GM12874 (cell line): ENCODE data around the gene MRPL55.
A peak's percentile ranks its signal among the peaks of the same experiment; 100 is the strongest.

Experiments used
- TF ChIP-seq, protein P1 (sequence below): IDR thresholded peaks from 2 replicates; pipeline ENCODE4 v1.5.1; 2011; ENCODE audit warnings: low read depth, mild to moderate bottlenecking, control low read depth, low read length, moderate library complexity; ENCODE audit not compliant: insufficient read depth

Gene MRPL55

GRCh38 chr1:228141226-228142044 lies 32.3 kb upstream of the MRPL55 start:
- TF ChIP-seq, protein P1, sequence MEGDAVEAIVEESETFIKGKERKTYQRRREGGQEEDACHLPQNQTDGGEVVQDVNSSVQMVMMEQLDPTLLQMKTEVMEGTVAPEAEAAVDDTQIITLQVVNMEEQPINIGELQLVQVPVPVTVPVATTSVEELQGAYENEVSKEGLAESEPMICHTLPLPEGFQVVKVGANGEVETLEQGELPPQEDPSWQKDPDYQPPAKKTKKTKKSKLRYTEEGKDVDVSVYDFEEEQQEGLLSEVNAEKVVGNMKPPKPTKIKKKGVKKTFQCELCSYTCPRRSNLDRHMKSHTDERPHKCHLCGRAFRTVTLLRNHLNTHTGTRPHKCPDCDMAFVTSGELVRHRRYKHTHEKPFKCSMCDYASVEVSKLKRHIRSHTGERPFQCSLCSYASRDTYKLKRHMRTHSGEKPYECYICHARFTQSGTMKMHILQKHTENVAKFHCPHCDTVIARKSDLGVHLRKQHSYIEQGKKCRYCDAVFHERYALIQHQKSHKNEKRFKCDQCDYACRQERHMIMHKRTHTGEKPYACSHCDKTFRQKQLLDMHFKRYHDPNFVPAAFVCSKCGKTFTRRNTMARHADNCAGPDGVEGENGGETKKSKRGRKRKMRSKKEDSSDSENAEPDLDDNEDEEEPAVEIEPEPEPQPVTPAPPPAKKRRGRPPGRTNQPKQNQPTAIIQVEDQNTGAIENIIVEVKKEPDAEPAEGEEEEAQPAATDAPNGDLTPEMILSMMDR, result no peak

- TF ChIP-seq, protein P1, result no peak
These were observed 31.7 kb upstream of the MRPL55 start for GRCh38 chr1:228140724-228141225.

DNA sequence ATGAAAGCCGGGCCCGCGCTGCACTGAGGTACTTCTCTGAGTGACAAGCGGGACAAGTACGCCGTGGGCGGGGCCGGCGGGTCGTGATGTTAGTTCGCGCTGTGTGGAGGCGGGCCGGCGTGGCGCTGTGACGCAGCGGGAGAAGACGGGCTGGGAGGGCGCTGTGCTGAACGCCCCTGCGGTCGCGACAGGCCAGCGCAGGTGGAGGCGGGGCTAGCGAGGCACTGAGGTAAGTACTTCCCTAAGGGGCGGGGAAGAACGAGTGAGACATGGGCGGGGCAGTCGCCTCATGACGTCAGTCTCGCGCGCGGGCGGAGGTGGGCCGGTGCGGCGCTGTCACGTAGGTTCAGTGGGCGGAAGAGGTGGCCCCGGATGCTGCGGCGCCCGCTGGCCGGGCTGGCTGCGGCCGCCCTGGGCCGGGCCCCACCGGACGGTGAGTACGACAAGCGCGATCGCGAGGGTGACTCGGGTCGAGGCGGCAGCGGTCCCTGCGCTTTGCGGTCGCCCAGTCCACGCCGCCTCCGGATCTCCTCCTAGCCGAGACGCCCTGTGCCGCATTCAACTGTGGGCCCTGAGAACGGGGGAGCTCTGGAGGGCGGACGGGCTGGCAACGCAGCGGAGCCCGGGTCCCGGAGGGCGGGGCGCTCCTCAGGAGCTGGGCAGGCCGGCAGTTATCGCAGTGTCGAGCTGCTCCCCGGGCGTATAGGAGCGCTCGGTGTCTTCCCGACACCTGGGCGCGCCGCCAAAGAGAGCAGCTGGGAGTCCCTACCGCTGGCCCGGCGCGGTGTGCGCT lies 31.0 kb upstream of the MRPL55 start, which contains the start of gene GUK1:
GUK1 (plus strand) TSS at position 349 of the 793 bp plus-strand sequence; CDS start at position 373, 24 bp downstream.
- TF ChIP-seq, protein P1, result 0 out of 2 replicates have a peak, but pooled peaks have one; percentile 2

DNA sequence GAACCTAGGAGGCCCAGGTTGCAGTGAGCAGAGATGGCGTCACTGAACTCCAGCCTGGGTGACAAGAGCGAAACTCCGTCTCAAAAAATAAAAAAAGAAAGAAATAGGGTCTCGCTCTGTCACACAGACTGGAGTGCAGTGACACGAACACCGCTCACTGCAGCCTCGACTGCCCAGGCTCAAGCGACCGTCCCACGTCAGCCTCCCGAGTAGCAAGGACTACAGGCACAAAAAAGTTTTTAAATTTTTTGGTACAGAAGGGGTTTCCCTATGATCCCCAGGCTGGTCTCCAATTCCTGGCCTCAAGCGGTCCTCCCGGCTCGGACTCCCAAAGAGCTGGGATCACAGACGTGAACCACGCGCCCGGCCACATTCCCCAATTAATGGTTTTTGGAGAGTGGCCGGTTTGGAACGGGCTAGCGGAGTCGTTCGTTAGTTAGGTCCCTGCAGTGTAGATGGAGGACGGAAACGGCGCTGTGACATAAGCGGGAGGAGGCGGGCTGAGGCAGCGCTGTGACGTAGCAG lies 30.4 kb upstream of the MRPL55 start:
- TF ChIP-seq, protein P1, result 0 out of 2 replicates have a peak, but pooled peaks have one; percentile 14

- TF ChIP-seq, protein P1, result no peak
These were observed 27.8 kb upstream of the MRPL55 start for GRCh38 chr1:228136901-228137300.

GRCh38 chr1:228134591-228134990 lies 25.5 kb upstream of the MRPL55 start:
- TF ChIP-seq, protein P1, result no peak

DNA sequence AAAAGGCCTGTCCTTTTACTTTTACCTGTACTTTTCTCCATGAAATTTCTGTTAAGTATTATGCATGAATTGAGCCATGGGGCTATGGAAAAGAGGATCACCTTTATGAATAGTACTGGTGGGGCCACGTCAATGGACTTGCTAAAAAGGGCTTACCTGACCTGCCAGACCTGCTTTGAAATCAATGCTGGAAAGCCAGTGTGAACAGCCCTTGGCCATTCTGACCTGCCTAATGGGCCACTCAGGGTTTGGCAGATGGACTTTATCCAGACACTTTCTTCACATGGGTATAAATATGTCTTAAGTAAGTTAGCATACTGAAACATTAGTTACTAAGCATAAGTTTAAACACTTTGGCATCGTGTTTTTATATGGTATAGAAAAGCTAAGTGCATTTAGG lies 22.7 kb upstream of the MRPL55 start:
- TF ChIP-seq, protein P1, result no peak
